GM12864 (cell line): ENCODE data around the gene CTNNA3.

Experiments
- DNase-seq: peaks from one replicate; pipeline ENCODE4 v3.0.0-alpha.2; 2011; ENCODE audit warnings: low read depth
- H3K4me3 ChIP-seq: 2 replicates; pipeline ENCODE4 v1.5.1; 2011; ENCODE audit warnings: mild to moderate bottlenecking, low read depth, low read length, control low read depth
- CTCF ChIP-seq: IDR thresholded peaks from 2 replicates; pipeline ENCODE4 v1.5.1; 2011; ENCODE audit warnings: low read depth, mild to moderate bottlenecking, moderate library complexity, low read length, control low read depth, inconsistent platforms; ENCODE audit errors: missing control alignments

Gene CTNNA3

GRCh38 chr10:66656499-66656898 is 1039.5 kb downstream of the CTNNA3 start:
- H3K4me3 ChIP-seq, result no peak overlapping the region
- DNase-seq, result no peak
- TF ChIP-seq CTCF, result no peak

GRCh38 chr10:66654861-66655260 is 1041.1 kb downstream of the CTNNA3 start:
- H3K4me3 ChIP-seq, result no peak overlapping the region
- no peak for TF ChIP-seq CTCF
- DNase-seq, result no peak

GRCh38 chr10:66651308-66652082 is 1044.5 kb downstream of the CTNNA3 start:
- DNase-seq, result no peak
- TF ChIP-seq CTCF, result no peak
- no peak overlapping the region for H3K4me3 ChIP-seq

GRCh38 chr10:66649626-66650025 is 1046.4 kb downstream of the CTNNA3 start:
- TF ChIP-seq CTCF, result no peak
- DNase-seq, result no peak
- no peak overlapping the region for H3K4me3 ChIP-seq

GRCh38 chr10:66642217-66642616 is 1053.8 kb downstream of the CTNNA3 start:
- TF ChIP-seq CTCF, result no peak
- no peak for DNase-seq
- H3K4me3 ChIP-seq, result no peak overlapping the region

GRCh38 chr10:66639371-66639770 is 1056.6 kb downstream of the CTNNA3 start:
- H3K4me3 ChIP-seq, result no peak overlapping the region
- TF ChIP-seq CTCF, result no peak
- no peak for DNase-seq
